Fibroblast of lung (primary cell): ENCODE data around the gene PLA2G4C.

Experiments used
- CTCF ChIP-seq, 2 donors: IDR thresholded peaks in 1 of 2; conservative IDR thresholded peaks in 1 of 2; 1 replicate in 1 of 2; 2 replicates in 1 of 2; pipeline ENCODE4 v1.5.1; 2011 to 2012; ENCODE audit warnings: low read length in 2 of 2, control low read depth in 1 of 2, inconsistent platforms in 1 of 2, low read depth in 1 of 2, mild to moderate bottlenecking in 1 of 2
- EZH2 ChIP-seq: IDR thresholded peaks from 2 replicates; pipeline ENCODE4 v1.5.1; 2012; ENCODE audit warnings: low read length, control low read depth, mild to moderate bottlenecking; ENCODE audit errors: missing control alignments

- TF ChIP-seq CTCF (conservative IDR thresholded peaks at IDR 0.05 in 1 of 2, IDR thresholded peaks at IDR 0.05 in 1 of 2; ENCODE audit: low read depth in 1 of 2, low read length in 2 of 2), result no peak
- TF ChIP-seq EZH2, result no peak
Measured at GRCh38 chr19:48064509-48064908, 46.1 kb downstream of the PLA2G4C start.
